ENCODE results near the gene SLC7A10.
A peak's percentile ranks its signal among the peaks of the same experiment; 100 is the strongest.
"Not testable (repeated sequence)": the region's sequence is repeated elsewhere in the genome, so short reads cannot be mapped to it uniquely, and the experiment has no call there.

The SLC7A10 gene

DNA sequence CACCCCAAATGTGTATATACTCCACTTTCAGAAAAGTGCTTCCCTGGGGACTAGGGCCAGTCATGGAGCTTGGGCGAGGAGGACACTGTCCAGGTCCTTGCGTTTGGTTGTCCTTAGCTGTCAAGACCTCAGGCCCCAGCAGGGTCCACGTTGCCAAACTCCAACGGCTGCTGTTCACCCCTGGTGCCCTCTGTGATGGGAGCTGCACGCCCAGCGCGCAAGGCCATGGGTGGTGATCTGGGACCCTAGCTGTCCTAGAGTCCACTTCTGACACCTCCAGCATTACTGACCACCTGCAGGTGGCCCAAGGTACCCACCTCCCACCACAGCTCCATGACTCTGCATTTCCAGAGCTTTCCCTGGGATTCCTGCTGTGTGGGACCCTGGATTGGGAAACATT lies 27.5 kb downstream of the SLC7A10 start:
- no peak for DNase-seq

DNA sequence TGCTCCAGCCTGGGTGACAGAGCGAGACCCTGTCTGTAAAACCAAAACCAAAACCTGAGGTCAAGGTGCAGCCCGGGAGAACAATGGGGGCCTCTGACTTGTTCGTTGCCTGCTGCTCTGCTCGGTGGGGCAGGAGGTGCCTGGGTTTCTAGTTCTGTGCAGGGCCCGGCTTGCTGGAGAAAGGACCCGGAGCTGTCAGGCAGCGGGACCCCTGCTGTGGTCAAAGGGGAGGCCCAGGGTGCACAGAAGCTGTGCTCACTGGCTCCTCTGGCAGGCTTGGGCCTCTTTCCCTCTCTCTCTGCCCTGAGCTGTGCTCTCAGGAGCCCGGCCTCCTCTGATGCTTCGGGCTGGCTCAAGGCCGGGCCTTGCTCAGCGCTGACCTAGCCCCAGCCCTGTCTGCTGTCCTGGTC lies 28.1 kb downstream of the SLC7A10 start:
- no peak for DNase-seq

DNA sequence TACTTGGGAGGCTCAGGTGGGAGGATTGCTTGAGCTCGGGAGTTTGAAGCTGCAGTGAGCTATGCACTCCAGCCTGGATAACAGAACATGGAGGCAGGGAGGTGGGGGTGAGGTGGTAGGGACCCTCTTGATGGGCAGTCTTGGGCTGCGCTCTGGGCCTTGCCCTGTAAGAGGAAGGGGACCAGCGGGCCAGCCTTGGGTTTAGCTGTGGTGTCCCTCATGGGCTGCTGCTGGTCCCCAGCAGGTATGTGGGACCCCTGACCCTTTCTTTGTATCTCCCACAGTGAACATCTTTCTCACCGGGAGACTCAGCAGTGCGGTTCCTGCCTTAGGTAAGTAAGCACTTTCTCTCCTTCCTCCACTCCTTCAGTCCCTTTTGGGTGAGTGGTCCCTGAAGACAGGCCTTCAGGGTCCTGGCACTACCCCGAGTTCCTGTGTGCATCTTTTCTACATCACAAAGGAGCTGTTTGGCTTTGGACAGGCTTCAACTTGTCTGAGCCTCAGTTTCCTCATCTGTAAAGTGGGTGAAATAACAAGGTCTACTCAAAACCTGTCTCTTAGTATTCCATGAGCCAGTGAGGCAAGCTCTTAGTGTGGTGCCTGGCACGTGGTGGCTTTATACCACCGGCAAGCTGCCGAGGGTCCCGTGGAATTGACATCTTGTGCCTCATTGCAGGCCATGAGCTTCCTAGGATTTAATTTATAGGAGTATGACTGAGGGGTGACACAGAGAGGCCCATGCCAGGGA lies 29.0 kb downstream of the SLC7A10 start:
- no peak for DNase-seq

DNA sequence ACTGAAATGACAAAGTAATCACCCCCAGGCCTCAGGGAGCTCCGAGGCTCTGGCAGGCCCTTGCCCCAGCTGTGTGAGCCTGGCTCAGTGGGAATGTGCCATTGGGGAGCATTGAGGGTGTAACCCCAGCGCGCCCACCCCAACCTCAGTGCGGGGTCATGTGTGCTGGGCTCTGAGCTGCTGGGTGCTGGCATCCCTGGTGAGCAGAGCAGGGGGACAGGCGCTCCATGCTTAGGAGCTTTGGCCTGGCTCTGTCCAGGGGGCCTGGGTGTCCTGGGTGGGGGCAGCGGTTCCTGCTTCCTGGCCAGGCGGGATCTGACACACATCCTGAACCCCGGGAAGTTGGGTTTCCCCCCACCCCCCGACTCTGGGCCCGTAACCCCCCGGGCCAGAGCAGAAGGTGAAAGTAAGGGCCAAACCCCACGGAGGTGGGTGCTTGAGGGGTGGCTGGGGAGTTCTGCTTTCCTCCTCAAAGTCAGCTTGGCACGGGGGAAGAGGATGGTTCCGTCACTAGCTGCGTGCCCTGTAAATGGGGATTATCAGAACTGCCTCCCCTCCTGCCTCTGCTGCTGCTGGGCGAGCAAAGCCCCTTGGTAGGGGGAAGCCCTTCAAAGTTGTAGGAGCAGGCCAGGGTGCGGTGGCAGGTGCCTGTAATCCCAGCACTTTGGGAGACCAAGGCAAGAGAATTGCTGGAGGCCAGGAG lies 29.9 kb downstream of the SLC7A10 start:
- DNase-seq, result no peak

DNA sequence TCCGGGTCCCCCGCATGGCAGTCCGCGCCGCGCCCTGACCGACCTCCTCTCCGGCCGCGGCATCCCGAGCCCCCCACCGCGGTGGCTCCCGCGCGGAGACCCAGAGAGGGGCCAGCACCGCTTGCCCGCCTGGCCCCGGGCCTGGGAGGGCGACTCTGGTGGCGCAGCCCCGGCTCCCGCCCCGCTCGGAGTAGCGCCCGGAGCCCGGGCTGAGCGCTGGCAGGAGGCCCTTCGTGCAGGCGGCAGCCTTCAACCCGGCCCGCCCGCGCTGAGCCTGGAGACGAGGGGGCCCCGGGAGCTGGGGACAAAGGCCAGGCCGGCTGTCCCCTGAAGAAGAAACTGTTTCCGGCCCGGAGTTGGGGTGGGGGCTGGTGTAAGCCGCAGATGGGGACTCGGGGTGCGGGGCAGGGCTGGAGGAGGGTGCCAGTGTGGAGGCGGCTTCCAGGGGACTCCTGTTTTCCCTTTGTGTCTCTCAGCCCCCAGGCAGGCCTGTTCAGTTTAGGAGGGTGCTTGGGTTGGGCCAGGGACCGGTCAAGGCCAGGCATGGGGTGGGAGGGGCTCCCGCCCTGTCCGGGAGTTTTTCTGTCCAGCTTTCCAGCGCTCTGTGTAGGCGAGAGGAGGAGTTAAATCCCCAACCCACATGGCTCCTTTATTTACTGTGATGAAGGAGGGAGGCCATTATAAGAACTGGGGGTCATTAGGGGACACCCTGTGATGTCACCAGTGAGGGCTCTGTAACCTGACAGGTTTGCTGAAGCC lies 30.6 kb downstream of the SLC7A10 start:
- no peak for DNase-seq

DNA sequence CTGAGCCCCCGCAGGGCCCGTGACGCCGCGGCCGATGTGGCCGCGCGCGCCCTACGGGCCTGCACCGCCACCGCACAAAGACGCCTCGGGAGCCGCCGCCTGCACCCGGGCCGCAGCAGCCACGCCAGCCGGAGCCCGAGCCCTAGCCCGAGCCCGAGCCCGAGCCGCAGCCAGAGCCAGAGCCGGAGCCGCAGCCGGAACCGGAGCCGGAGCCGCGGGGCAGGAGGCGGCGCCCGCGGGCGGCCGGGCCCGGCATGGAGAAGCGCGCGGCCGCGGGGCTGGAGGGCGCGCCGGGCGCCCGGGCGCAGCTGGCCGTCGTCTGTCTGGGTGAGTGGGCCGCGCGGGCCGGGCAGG lies 31.1 kb downstream of the SLC7A10 start:
- DNase-seq, result no peak

DNA sequence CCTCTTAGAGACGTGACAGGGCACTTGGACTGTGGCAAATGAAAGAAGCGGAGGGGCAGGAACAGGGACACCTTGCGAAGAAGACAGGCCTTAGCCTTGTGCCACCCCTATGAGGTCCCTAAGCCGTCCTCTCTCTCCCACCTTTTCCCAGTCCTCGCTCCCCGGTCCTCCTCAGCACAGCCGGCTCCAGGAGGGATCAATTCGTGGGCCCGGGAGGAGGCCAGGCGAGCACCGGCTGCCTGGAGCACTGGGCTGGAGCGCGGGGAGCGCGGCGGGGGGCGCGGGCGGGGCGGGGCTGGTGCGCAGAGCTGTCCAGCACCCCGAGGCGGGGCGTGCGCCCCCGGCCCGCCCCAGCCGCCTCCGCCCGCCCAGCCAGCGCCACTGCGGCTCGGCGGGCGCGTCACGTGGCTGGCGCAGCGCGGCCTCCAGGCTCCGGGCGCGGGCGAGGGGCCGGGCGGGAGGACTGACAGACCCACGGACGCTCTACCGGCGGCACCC lies 31.7 kb downstream of the SLC7A10 start, which contains the start of gene LRP3:
Gene LRP3 (plus strand): TSS at position 466 of the 498 bp plus-strand sequence. CDS start 456 bp downstream, outside the sequence.
- DNase-seq, result no peak

DNA sequence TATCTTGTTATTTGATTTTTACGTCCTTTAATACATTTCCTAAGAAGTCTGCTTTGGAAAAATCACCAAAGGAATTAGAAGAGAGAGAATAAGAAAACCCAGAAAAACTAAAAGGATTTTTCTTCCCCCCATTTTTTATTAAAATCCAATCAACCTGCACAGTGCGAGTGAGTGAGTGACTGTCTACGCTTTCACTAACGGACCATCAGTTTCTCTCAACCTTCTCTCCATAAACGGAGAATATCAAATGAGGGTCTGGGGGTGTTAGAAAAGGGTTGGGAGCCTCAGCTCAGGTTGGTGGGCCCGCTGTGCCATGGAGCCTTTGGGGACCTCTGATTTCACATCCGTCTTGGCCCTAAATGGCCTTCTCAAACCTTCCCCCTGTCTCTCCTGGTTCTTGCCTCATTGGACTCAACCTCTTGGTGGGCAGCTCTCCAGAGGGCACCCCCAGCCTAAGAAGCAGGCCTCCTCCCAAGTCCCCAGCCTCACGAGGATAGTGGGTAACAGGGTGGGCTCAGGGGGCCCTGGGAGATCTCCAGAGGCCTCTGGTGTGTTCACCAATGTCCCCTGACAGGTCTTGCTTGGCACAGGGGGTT lies 32.3 kb downstream of the SLC7A10 start:
- DNase-seq, result no peak

DNA sequence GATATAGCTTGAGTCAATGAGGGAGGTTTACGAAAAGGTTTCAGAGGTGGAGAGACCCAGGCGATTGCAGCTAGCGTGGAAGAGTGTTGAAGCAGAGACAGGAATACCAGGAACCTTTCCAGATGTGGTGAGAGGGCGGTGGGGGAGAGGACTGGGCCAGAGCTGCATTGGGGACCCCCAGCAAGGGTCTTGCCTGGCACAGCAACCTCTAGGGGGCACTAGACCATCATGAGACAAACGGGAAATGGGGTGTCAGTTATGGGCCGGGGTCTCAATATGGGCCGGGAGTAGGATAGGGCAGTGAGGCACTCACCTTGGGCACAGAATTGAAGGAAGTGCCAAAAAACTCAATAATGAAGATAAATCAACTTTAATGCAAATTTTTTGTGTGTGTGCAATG lies 33.6 kb downstream of the SLC7A10 start:
- no peak for DNase-seq

DNA sequence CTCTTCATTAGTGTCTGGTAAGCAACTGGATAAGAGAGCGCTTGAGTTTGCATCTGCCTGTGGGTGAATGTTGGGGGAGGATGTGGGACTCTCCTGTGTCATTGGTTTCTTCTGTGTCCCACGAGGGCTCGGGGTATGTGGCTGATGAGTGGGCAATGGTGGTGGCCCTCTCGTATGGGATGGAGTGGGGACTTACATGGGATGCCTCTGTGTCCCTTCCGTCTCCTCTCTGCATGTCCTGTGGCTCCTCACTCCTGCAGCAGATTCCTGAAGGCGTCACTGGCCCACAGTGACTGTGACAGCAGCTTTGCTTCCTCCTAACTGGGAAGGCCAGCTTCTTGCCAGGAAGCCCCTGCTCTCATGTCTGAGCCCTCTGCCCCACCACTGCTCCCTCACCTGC lies 34.1 kb downstream of the SLC7A10 start:
- DNase-seq, result no peak

DNA sequence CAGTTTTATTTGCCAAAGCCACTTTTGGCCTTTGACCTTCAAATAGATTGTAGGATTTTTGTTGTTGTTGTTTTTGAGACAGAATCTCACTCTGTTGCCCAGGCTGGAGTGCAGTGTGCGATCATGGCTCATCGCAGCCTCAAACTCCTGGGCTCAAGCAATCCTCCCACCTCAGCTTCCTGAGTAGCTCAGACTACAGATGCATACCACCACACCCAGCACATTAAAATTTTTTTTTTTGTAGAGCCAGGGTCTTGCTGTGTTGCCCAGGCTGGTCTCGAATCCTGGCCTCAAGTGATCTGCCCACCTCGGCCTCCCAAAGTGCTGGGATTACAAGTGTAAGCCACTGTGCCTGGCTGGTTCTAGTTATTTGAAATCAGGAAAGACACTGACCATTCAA lies 34.6 kb downstream of the SLC7A10 start:
- not testable (repeated sequence) for DNase-seq

DNA sequence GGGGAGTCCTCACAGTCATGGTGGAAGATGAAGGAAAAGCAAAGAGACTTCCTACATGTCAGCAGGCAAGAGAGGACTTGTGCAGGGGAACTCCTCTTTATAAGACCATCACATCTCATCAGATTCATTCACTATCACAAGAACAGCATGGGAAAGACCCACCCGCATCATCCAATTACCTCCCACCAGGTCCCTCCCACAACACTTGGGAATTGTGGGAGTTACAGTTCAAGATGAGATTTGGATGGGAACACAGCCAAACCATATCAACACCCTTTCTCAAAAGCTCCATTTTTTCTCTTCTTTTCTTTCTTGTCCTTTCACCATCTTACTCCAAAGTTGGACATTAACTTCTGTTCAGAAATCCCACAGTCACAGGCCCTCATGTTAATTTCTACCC lies 36.2 kb downstream of the SLC7A10 start:
- DNase-seq, result no peak

DNA sequence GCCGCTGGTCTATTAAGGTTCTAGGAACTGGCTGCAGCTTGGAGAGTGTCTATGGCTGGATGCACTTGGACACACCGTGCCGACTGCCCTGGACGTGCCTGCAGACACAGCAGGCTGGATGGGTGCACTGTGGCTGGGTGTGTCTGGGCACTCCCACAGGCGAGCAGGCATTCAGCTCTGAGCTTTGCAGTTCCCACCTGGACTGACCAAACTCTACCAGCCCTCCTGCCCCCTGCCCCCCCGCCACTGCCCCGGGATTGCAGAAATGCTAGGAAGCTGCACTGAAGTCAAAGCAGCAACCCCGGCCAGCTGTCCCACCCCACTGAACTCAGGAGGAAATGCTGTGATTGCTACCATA lies 38.5 kb downstream of the SLC7A10 start:
- DNase-seq, result no peak

DNA sequence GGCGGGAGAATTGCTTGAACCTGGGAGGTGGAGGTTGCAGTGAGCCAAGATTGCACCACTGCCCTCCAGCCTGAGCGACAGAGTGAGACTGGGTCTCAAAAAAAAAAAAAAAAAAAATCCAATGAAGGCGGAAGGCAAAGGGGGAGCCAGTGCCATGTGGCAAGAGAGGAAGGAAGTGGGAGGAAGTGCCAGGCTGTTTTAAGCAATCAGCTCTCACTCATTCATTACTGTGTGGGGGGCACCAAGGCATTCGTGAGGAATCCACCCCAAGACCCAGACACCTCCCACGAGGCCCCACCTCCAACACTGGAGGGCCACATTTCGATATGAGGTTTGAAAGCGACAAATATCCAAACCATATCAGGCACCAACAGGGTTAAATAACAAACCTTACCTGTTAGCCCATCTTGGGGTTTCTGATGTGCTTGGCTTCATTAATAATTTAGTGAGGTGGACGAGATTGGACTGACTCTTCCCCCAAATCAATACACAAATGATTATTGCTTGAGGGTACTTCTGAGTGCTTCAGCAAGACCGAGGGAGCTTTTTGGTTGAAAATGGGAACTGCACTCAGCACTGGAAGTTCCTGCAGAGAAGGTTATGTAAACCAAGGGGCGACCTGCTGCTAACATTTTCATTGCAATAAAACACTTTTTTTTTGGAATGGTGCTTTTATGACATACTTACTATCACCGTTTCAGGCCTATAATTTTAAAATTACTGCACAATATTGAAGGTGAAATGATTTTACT lies 39.0 kb downstream of the SLC7A10 start:
- no peak for DNase-seq

DNA sequence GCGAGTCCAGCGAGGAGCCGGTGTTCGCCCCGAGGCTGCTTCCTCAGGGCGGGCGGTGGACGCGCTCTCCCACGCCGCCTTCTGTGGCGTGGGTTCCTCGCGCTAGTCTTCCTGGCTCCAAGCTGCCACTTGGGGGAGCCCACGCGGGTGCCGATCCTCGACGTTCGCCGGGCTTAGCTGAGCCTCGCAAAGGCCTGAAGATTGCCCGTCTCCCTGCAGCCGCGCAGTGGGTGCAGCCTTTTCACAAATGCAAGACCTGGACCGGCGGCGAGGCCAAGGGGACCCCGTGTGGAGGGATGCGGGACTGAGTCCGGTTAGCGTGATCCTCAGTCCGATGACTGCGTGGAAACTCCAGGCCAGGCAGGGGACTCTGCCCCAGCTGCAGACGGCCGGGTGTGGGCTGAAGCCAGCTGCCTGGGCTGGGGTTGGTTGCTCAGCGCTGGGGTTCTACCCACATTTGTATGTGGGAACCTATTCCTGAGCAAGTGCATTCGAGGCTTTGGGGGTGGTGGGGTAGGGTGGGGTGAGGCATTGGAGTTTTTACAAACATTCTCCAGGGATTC lies 48.2 kb downstream of the SLC7A10 start:
- no peak for DNase-seq

DNA sequence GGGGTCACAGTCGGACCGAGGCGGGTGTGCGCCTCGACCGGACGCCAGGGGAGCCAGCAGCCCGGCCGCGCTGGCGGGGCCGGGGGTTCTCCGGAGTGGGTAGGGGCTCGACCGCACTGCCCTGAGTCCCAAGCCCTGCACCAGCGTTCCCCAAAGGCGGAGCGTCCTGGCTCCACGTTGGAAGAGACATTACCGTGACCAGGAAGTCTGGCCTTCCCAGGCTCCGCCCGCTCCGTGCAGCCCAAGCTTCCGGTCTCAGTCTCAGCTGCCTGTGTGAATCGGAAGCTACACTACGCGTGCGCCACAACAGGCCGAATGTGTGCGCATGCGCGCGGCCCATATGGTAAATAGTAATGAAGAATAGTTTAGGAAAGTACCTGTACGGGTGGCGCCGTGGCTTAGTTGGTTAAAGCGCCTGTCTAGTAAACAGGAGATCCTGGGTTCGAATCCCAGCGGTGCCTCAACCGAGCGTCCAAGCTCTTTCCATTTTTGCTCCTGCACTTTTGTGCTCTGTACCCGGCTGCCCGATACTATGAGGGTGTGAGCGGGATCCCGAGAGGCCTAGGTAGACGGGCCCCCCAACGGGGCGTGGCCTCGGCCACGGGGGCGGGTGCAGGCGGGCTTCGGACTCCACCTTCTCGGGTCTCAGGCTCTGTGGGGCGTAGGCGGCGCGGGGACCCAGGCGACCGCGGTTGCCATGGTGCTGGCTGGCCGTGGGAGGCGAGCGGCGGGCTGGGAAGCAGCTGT lies 48.8 kb downstream of the SLC7A10 start:
- DNase-seq, result peak; percentile 86

DNA sequence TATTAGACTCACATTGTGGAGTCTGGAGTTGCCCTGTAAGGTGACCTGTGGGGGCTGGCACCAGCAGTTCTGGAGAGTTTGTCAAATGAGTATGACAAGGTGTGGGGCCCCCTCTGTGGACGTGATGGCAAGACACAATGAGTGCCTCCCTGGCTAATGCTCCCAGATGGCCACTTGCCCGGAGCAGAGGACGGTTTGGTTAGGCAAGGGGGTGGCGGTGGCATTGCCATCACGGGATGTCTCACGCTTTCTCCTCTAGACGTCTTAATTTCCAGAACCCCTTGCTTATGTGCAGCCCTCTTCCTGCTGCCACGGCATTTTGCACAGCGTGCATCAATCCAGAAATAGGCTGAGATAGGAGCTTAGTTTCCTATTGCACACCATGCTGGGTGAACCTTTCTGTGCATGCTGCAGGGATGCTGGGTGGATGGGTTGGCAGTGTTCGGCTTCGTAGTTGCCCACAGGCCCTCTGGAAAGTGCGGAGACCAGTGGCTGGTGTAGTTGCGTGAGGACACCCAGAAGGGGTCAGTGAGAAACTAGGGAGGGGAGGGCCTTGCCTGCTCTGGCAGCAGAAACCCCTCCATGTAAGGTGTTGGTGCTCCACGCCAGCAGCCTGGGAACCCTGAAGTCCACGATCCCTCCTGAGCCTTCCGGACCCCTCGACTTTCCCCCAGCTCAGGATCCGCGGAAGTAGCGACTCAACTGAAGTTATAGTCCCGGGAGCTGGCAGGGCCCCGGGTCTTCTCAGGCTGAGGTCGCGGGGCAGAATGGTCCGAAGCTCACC lies 49.6 kb downstream of the SLC7A10 start:
- DNase-seq, result no peak

DNA sequence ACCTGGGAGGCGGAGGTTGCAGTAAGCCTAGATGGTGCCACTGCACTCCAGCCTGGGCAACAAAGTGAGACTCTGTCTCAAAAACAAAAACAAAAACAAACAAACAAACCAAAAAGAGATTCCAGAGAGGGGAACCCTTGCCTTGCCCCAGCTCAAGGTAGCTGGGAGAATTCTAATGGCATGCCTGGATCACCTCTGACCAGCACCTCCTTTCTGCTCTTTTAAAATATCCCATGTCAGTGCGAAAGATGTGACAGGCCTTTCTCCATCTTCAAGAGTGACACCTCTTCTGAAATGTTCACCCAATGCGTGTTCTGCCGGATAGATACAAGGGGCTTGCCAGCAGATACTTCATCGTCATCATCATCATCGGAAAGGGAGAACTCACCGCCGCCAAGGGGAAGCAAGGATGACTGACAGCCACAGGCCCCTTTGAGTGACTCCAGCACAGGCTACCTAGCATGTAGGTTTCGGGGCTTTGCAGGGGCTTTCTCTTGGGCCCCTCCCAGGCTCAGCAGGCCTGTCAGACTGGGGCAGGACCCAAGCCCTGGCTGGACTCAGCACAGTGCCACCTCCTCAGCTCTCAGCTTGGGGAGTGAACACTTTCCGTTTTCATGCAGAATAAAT lies 50.4 kb downstream of the SLC7A10 start:
- no peak for DNase-seq

DNA sequence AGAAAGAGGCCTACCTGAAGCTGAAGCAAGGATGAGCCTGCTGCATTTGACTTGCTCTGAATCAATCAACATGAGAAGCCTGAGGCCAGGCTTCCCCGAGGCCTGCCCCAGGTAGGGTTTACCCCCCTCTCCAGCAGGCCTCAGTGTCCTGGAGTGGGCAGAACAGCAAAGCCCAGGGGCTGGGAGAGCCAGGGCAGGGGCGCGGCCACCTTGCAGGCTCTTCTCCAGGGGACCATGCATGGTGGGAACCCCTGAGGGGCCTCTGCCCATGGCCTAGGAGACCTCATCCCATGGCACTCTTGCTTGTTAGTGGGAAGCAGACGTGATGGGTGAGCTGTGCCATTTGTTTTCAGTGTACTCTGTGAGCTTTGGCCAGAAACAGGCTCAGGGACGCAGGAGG lies 51.5 kb downstream of the SLC7A10 start:
- no peak for DNase-seq

DNA sequence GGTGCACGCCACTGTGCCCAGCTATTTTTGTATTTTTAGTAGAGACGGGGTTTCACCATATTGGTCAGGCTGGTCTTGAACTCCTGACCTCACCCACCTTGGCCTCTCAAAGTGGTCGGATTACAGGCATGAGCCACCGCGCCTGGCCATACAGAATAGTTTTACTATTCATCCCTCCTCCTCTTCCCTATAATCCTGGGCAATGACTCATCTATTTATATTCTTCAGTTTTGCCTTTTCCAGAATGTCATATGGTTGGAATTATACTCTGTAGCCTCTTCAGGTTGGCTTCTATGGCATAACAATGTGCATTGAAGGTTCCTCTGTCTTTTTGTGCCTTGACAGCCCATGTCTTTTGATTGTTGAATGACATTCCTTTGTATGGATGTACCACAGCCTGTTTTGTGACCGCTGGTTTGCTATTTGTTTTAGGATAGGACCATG lies 53.7 kb downstream of the SLC7A10 start:
- DNase-seq, result no peak
